Muscle of arm (tissue), 12 donors: ENCODE data around the gene PSMB11. TPM values are rescaled to one million over a fixed set of nuclear protein-coding genes. Genes with fewer than 3 reads are reported as not detected.

Experiments
- DNase-seq: peaks from one replicate; pipeline ENCODE4 v3.0.0-alpha.2; 2013
- polyA plus RNA-seq, 12 donors: library from polyadenylated mRNA; unstranded; fragments of 120-200 nt; gene quantifications; one replicate each; pipeline ENCODE4 v1.2.1, GENCODE V29; 2013; ENCODE audit not compliant: insufficient read length in 12 of 12

PSMB11 gene
- polyA plus RNA-seq, 12 donors, result not detected

- peak; percentile 91 for DNase-seq
These were observed 16.0 kb downstream of the PSMB11 start for GRCh38 chr14:23057757-23058653.

- no peak for DNase-seq
These were observed 16.9 kb downstream of the PSMB11 start for GRCh38 chr14:23058654-23059504.

GRCh38 chr14:23060536-23061260, 18.7 kb downstream of the PSMB11 start:
- no peak for DNase-seq

GRCh38 chr14:23062002-23062401, 20.0 kb downstream of the PSMB11 start:
- no peak for DNase-seq

- DNase-seq, result no peak
These were observed 21.6 kb downstream of the PSMB11 start for GRCh38 chr14:23063601-23064000.

GRCh38 chr14:23066368-23066767, 24.4 kb downstream of the PSMB11 start:
- DNase-seq, result no peak

GRCh38 chr14:23066855-23067744, 25.1 kb downstream of the PSMB11 start:
- DNase-seq, result no peak

- DNase-seq, result no peak
These were observed 26.1 kb downstream of the PSMB11 start for GRCh38 chr14:23067847-23068788.

GRCh38 chr14:23068789-23069412, 26.9 kb downstream of the PSMB11 start:
- DNase-seq, result peak; percentile 89

- DNase-seq, result no peak
These were observed 27.4 kb downstream of the PSMB11 start for GRCh38 chr14:23069413-23069806.

GRCh38 chr14:23070262-23071129, 28.5 kb downstream of the PSMB11 start:
- DNase-seq, result no peak

- peak; percentile 86 for DNase-seq
These were observed 29.4 kb downstream of the PSMB11 start for GRCh38 chr14:23071244-23071920.

GRCh38 chr14:23071921-23072539, 30.0 kb downstream of the PSMB11 start:
- no peak for DNase-seq

- DNase-seq, result no peak
These were observed 32.9 kb downstream of the PSMB11 start for GRCh38 chr14:23074906-23075305.

- no peak for DNase-seq
These were observed 34.9 kb downstream of the PSMB11 start for GRCh38 chr14:23076785-23077408.

- no peak for DNase-seq
These were observed 36.0 kb downstream of the PSMB11 start for GRCh38 chr14:23077962-23078361.

GRCh38 chr14:23078692-23079116, 36.7 kb downstream of the PSMB11 start:
- no peak for DNase-seq
